Panc1 (cell line): ENCODE results near the gene CD276. TPM values are rescaled to one million over a fixed set of nuclear protein-coding genes. Genes with fewer than 3 reads are reported as not detected.

ENCODE experiments used
- ATAC-seq: fragments of 200-7000 bp; cut with Tn5 transposase; 2 replicates; pipeline ENCODE4 v1.9.1; 2020; ENCODE audit warnings: mild to moderate bottlenecking, moderate library complexity
- BruUV-seq: library from RNA; stranded (reverse); fragments of 400-500 nt; replicated peaks from 2 replicates; lab custom pipeline; 2021; lab: Mats Ljungman, UMichigan
- CTCF ChIA-PET: fragments of 300-600 bp; sonication (Branson Sonifier 250); formaldehyde crosslinking; loops from one replicate; lab custom pipeline; 2022; ENCODE audit warnings: antibody characterized with exemption; lab: Charles Lee
- POLR2A ChIA-PET: fragments of 300-600 bp; sonication (Branson Sonifier 250); formaldehyde crosslinking; loops from one replicate; lab custom pipeline; 2022; ENCODE audit warnings: antibody characterized with exemption; lab: Charles Lee
- DNase-seq: peaks from one replicate; pipeline ENCODE4 v3.0.0-alpha.2; 2010; ENCODE audit warnings: low read depth, low spot score
- H3K27ac ChIP-seq: 2 replicates; pipeline ENCODE4 v1.5.1; 2011; ENCODE audit warnings: mild to moderate bottlenecking, low read length, inconsistent platforms
- H3K27me3 ChIP-seq: fragments of 200-500 bp; sonication (Bioruptor generic); 2 replicates; pipeline ENCODE4 v1.6.0; 2014; ENCODE audit warnings: low read length, inconsistent platforms; ENCODE audit not compliant: control insufficient read depth, insufficient read depth
- H3K36me3 ChIP-seq: fragments of 200-500 bp; sonication (Bioruptor generic); 2 replicates; pipeline ENCODE4 v1.5.1; 2014; ENCODE audit warnings: inconsistent platforms, mild to moderate bottlenecking, low read length, moderate library complexity; ENCODE audit not compliant: control insufficient read depth, insufficient read depth
- H3K4me1 ChIP-seq: 2 replicates; pipeline ENCODE4 v1.5.1; 2011; ENCODE audit warnings: inconsistent platforms, mild to moderate bottlenecking, low read length, moderate library complexity; ENCODE audit not compliant: control insufficient read depth, insufficient read depth
- H3K4me3 ChIP-seq, 2 experiments: 2 replicates each; pipeline ENCODE4 v1.5.1; 2011 to 2012; ENCODE audit warnings: low read depth in 2 of 2, low read length in 2 of 2, mild to moderate bottlenecking in 2 of 2, inconsistent platforms in 1 of 2, moderate library complexity in 1 of 2
- H3K9me3 ChIP-seq: fragments of 200-500 bp; sonication (Bioruptor generic); 2 replicates; pipeline ENCODE4 v1.5.1; 2014; ENCODE audit warnings: low read depth, mild to moderate bottlenecking, inconsistent platforms, low read length, moderate library complexity; ENCODE audit not compliant: control insufficient read depth, insufficient read depth
- POLR2AphosphoS5 ChIP-seq: IDR thresholded peaks from 2 replicates; pipeline ENCODE4 v1.6.1; 2012; ENCODE audit warnings: mild to moderate bottlenecking, low read depth, low read length, moderate library complexity
- SIN3A ChIP-seq: IDR thresholded peaks from 2 replicates; pipeline ENCODE4 v1.6.1; 2012; ENCODE audit warnings: low read depth, mild to moderate bottlenecking, low read length, moderate library complexity, borderline replicate concordance; ENCODE audit not compliant: insufficient read depth
- TCF7L2 ChIP-seq: IDR thresholded peaks from 2 replicates; pipeline ENCODE4 v1.6.1; 2011; ENCODE audit warnings: mild to moderate bottlenecking, low read depth, low read length, inconsistent platforms
- in situ Hi-C: cut with HindIII; loops from 2 replicates; pipeline ENCODE4 v1.10.0; 2016; ENCODE audit warnings: low sequenced_read_pairs, low pct_unique_long_range_greater_than_20kb
- intact Hi-C: fragments of 100-400 bp; cut with micrococcal nuclease; formaldehyde crosslinking; loops from one replicate; pipeline ENCODE4 v1.10.0; 2022; ENCODE audit not compliant: unreplicated experiment
- total RNA-seq: library from RNA; stranded (reverse); gene quantifications from one replicate; pipeline ENCODE4 v1.2.1, GENCODE V29; 2021; ENCODE audit not compliant: unreplicated experiment
- TF ChIP-seq, protein P1 (sequence below): fragments of 450-650 bp; IDR thresholded peaks from 2 replicates; pipeline ENCODE4 v1.5.1; 2017; ENCODE audit warnings: mild to moderate bottlenecking
- TF ChIP-seq, protein P2 (sequence below), 2 experiments: IDR thresholded peaks; 2 replicates each; pipeline ENCODE4 v1.6.1; 2011 to 2012; ENCODE audit warnings: low read depth in 2 of 2, control low read depth in 1 of 2, low read length in 1 of 2, mild to moderate bottlenecking in 1 of 2, moderate library complexity in 1 of 2; ENCODE audit not compliant: insufficient read depth in 1 of 2

CD276 gene
- total RNA-seq, 1 experiment from 2014 or later, result 99.1 TPM

DNA sequence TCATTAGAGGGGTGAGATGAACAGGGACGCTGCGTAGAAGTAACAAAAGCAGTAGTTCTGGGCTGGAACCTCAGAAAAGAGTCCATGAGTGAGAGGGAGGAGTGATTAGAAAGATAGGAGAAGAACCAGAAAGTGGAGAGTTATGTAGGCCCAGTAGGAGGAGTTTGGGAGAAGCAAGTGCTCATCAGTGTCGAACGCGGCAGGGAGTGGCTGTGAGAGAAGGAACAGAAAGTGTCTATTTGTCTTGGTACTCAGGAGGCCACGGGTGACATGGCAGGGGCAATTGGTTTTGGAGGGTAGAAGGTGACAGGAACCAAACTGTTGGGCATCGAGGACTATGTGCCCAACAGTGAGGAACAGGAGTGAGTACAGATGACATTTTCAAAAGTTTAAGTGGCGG lies 70.3 kb downstream of the CD276 start:
- no peak overlapping the region for H3K27ac ChIP-seq
- intact Hi-C loops (no loop called here), in situ Hi-C loops (no loop called here)
- H3K4me3 ChIP-seq, result no peak overlapping the region
- peaks cover 3% of the 10 kb centered on the region; the same call in 1 of the 2 replicates for H3K4me1 ChIP-seq
- POLR2A ChIA-PET, result no interaction called here
- BruUV-seq, result no TSS peak
- TF ChIP-seq SIN3A (no peak), TCF7L2 (no peak), POLR2AphosphoS5 (no peak)
- TF ChIP-seq, protein P1, sequence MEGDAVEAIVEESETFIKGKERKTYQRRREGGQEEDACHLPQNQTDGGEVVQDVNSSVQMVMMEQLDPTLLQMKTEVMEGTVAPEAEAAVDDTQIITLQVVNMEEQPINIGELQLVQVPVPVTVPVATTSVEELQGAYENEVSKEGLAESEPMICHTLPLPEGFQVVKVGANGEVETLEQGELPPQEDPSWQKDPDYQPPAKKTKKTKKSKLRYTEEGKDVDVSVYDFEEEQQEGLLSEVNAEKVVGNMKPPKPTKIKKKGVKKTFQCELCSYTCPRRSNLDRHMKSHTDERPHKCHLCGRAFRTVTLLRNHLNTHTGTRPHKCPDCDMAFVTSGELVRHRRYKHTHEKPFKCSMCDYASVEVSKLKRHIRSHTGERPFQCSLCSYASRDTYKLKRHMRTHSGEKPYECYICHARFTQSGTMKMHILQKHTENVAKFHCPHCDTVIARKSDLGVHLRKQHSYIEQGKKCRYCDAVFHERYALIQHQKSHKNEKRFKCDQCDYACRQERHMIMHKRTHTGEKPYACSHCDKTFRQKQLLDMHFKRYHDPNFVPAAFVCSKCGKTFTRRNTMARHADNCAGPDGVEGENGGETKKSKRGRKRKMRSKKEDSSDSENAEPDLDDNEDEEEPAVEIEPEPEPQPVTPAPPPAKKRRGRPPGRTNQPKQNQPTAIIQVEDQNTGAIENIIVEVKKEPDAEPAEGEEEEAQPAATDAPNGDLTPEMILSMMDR, result no peak
- TF ChIP-seq, protein P2, sequence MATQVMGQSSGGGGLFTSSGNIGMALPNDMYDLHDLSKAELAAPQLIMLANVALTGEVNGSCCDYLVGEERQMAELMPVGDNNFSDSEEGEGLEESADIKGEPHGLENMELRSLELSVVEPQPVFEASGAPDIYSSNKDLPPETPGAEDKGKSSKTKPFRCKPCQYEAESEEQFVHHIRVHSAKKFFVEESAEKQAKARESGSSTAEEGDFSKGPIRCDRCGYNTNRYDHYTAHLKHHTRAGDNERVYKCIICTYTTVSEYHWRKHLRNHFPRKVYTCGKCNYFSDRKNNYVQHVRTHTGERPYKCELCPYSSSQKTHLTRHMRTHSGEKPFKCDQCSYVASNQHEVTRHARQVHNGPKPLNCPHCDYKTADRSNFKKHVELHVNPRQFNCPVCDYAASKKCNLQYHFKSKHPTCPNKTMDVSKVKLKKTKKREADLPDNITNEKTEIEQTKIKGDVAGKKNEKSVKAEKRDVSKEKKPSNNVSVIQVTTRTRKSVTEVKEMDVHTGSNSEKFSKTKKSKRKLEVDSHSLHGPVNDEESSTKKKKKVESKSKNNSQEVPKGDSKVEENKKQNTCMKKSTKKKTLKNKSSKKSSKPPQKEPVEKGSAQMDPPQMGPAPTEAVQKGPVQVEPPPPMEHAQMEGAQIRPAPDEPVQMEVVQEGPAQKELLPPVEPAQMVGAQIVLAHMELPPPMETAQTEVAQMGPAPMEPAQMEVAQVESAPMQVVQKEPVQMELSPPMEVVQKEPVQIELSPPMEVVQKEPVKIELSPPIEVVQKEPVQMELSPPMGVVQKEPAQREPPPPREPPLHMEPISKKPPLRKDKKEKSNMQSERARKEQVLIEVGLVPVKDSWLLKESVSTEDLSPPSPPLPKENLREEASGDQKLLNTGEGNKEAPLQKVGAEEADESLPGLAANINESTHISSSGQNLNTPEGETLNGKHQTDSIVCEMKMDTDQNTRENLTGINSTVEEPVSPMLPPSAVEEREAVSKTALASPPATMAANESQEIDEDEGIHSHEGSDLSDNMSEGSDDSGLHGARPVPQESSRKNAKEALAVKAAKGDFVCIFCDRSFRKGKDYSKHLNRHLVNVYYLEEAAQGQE (IDR thresholded peaks at IDR 0.05; ENCODE audit: insufficient read depth in 1 of 2, low read depth in 2 of 2, low read length in 1 of 2), result no peak
- CTCF ChIA-PET, result no interaction called here
- H3K9me3 ChIP-seq, result no peaks in the 10 kb centered on the region
- no peaks in the 10 kb centered on the region for H3K36me3 ChIP-seq
- no peak for ATAC-seq
- no peaks in the 10 kb centered on the region; the same call in 1 of the 2 replicates for H3K27me3 ChIP-seq
- DNase-seq, result no peak

DNA sequence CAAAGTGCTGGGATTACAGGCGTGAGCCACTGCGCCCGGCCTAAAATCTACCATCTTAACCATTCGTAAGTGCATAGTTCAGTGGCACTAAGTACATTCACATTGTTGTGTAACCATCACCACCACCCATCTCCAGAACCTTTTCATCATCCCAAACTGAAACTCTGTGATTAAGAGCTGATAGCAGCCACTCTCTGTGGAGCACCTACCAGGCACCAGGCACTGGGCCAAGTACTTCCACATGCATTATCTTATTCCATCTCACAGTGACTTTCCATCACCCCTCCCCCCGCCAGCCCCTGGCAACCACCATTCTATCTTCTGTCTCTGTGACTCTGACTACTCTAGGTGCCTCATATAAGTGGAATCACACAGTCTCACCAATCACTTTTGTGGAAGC lies 71.3 kb downstream of the CD276 start:
- BruUV-seq, result no TSS peak
- ChIA-PET POLR2A (no interaction called here), CTCF (no interaction called here)
- H3K36me3 ChIP-seq, result no peaks in the 10 kb centered on the region
- no peak overlapping the region for H3K27ac ChIP-seq
- DNase-seq (no peak), ATAC-seq (no peak)
- intact Hi-C loops (no loop called here), in situ Hi-C loops (no loop called here)
- no peak for TF ChIP-seq SIN3A
- no peak for TF ChIP-seq POLR2AphosphoS5
- TF ChIP-seq, protein P1, result no peak
- TF ChIP-seq TCF7L2, result no peak
- TF ChIP-seq, protein P2 (IDR thresholded peaks at IDR 0.05; ENCODE audit: insufficient read depth in 1 of 2, low read depth in 2 of 2, low read length in 1 of 2), result no peak
- peaks cover 3% of the 10 kb centered on the region; the same call in 1 of the 2 replicates for H3K4me1 ChIP-seq
- H3K4me3 ChIP-seq, result no peak overlapping the region
- peaks cover 4% of the 10 kb centered on the region for H3K27me3 ChIP-seq
- H3K9me3 ChIP-seq, result no peaks in the 10 kb centered on the region
